Measurements from ENCODE around the gene EHF.

GRCh38 chr11:34706709-34707461 is 86.0 kb downstream of the EHF start:
- no peak for TF ChIP-seq POLR2A (IDR thresholded peaks at IDR 0.05; ENCODE audit: low read depth, low read length)
- no peak for TF ChIP-seq POU2F2 (IDR thresholded peaks at IDR 0.05; ENCODE audit: low read depth, low read length)
- TF ChIP-seq SPI1 (IDR thresholded peaks at IDR 0.05; ENCODE audit: low read depth, low read length): no peak
- no peak for TF ChIP-seq TAF1 (IDR thresholded peaks at IDR 0.05; ENCODE audit: low read depth, low read length)
- TF ChIP-seq POLR2AphosphoS5 (IDR thresholded peaks at IDR 0.05; ENCODE audit: low read depth, low read length): no peak
- no peak for TF ChIP-seq PAX5 (IDR thresholded peaks at IDR 0.05; ENCODE audit: insufficient read depth, low read length, severe bottlenecking)

All from GM12891 (cell line).